Measurements from ENCODE around the gene PTPN21. TPM values are rescaled to one million over a fixed set of nuclear protein-coding genes. Genes with fewer than 3 reads are reported as not detected.

PTPN21 gene
- total RNA-seq, 4 donors from 2014 or later = 39.5 to 76.9 (median 64.0) TPM

GRCh38 chr14:88576222-88576621 lies 21.4 kb upstream of the PTPN21 start:
- TF ChIP-seq POLR2A (IDR thresholded peaks at IDR 0.05) = no peak
- no peak for TF ChIP-seq CTCF (IDR thresholded peaks at IDR 0.05)
- no peak overlapping the region for H3K4me3 ChIP-seq (ENCODE audit: low read depth, poor library complexity, severe bottlenecking)
- intact Hi-C loops (cut with DNase I; ENCODE audit: low total_unique reads) = no loop called here
- 91 to 97% methylated on average over 5 of the region's 5 CpGs for WGBS, 2 donors
- DNase-seq (ENCODE audit: low spot score in 2 of 2) = no peak

- H3K4me3 ChIP-seq (ENCODE audit: low read depth, poor library complexity, severe bottlenecking) = no peak overlapping the region
- no peak for DNase-seq (ENCODE audit: low spot score in 2 of 2)
- TF ChIP-seq POLR2A (IDR thresholded peaks at IDR 0.05) (no peak), CTCF (IDR thresholded peaks at IDR 0.05) (no peak)
- WGBS, 2 donors = 92 to 96% methylated on average over 4 of the region's 4 CpGs
- intact Hi-C loops (cut with DNase I; ENCODE audit: low total_unique reads) = no loop called here
Measured at GRCh38 chr14:88572117-88572516, 17.3 kb upstream of the PTPN21 start.

- DNase-seq (ENCODE audit: low spot score in 2 of 2) = no peak
- H3K4me3 ChIP-seq (ENCODE audit: low read depth, poor library complexity, severe bottlenecking) = no peak overlapping the region
- intact Hi-C loops (cut with DNase I; ENCODE audit: low total_unique reads) = no loop called here
- WGBS, 2 donors = 79 to 88% methylated on average over 3 of the region's 3 CpGs
- TF ChIP-seq CTCF (IDR thresholded peaks at IDR 0.05) = no peak
- TF ChIP-seq POLR2A (IDR thresholded peaks at IDR 0.05) = no peak
Measured at GRCh38 chr14:88568196-88568595, 13.4 kb upstream of the PTPN21 start.

GRCh38 chr14:88565427-88565826 lies 10.6 kb upstream of the PTPN21 start:
- DNase-seq (ENCODE audit: low spot score in 2 of 2) = no peak
- no peak overlapping the region for H3K4me3 ChIP-seq (ENCODE audit: low read depth, poor library complexity, severe bottlenecking)
- TF ChIP-seq POLR2A (IDR thresholded peaks at IDR 0.05) (no peak), CTCF (IDR thresholded peaks at IDR 0.05) (no peak)
- intact Hi-C loops (cut with DNase I; ENCODE audit: low total_unique reads) = no loop called here
- WGBS, 2 donors = 95 to 96% methylated on average over 5 of the region's 5 CpGs

GRCh38 chr14:88563845-88564244 lies 9.0 kb upstream of the PTPN21 start:
- WGBS, 2 donors = 21 to 26% methylated on average over 7 of the region's 7 CpGs
- DNase-seq (ENCODE audit: low spot score in 2 of 2) = no peak
- TF ChIP-seq POLR2A (IDR thresholded peaks at IDR 0.05) = no peak
- TF ChIP-seq CTCF (IDR thresholded peaks at IDR 0.05) = no peak
- intact Hi-C loops (cut with DNase I; ENCODE audit: low total_unique reads) = no loop called here
- no peak overlapping the region for H3K4me3 ChIP-seq (ENCODE audit: low read depth, poor library complexity, severe bottlenecking)
